LNCAP (cell line): ENCODE measurements around the gene SRGAP1.

Experiments
- CTCF ChIP-seq: fragments of 450-650 bp; IDR thresholded peaks from 2 replicates; pipeline ENCODE4 v1.5.1; 2017; ENCODE audit warnings: mild to moderate bottlenecking

SRGAP1 gene

GRCh38 chr12:64082866-64083268 is 238.4 kb downstream of the SRGAP1 start:
- TF ChIP-seq CTCF, result no peak

GRCh38 chr12:64083285-64084210 is 239.0 kb downstream of the SRGAP1 start:
- TF ChIP-seq CTCF, result no peak

- TF ChIP-seq CTCF, result no peak
Observed at GRCh38 chr12:64085154-64085553, 240.7 kb downstream of the SRGAP1 start.

GRCh38 chr12:64085996-64086395 is 241.5 kb downstream of the SRGAP1 start:
- no peak for TF ChIP-seq CTCF

GRCh38 chr12:64086946-64087345 is 242.4 kb downstream of the SRGAP1 start:
- TF ChIP-seq CTCF, result no peak

- no peak for TF ChIP-seq CTCF
Observed at GRCh38 chr12:64087761-64088160, 243.3 kb downstream of the SRGAP1 start.

GRCh38 chr12:64088431-64089349 is 244.2 kb downstream of the SRGAP1 start:
- TF ChIP-seq CTCF, result no peak
